NCI-H82 treated with DMSO at 0.1 percent for 48 hours (cell line): ENCODE measurements around the gene SLC1A7.

Source experiments
- DNase-seq: peaks from one replicate; lab custom pipeline; 2025; ENCODE audit not compliant: unreplicated experiment; lab: John Stamatoyannopoulos, UW

Gene SLC1A7

DNA sequence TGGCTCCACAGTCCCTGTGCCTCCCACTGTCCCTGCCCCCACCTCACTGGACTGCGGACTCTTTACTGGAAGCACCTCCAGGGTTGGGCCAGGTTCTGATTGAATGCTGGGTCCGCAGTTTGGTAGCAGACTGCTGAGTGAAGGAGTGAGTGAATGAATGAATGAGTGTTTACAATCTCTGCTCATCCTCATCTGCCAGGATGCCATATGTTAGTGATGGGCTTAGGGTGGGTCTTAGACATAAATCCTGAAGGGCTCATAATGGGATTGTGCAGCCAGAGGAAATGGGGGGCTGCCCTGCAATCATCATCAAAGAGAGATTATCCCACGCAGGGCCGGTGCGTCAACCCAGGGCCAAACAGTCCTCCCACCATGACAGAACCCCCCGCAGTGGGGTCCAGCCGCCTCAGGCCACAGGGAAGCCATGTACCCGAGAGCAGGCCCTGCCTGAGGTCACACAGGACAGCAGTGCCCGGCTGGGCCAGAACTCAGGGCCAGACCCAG lies 26.1 kb downstream of the SLC1A7 start:
- peak; percentile 95 for DNase-seq

DNA sequence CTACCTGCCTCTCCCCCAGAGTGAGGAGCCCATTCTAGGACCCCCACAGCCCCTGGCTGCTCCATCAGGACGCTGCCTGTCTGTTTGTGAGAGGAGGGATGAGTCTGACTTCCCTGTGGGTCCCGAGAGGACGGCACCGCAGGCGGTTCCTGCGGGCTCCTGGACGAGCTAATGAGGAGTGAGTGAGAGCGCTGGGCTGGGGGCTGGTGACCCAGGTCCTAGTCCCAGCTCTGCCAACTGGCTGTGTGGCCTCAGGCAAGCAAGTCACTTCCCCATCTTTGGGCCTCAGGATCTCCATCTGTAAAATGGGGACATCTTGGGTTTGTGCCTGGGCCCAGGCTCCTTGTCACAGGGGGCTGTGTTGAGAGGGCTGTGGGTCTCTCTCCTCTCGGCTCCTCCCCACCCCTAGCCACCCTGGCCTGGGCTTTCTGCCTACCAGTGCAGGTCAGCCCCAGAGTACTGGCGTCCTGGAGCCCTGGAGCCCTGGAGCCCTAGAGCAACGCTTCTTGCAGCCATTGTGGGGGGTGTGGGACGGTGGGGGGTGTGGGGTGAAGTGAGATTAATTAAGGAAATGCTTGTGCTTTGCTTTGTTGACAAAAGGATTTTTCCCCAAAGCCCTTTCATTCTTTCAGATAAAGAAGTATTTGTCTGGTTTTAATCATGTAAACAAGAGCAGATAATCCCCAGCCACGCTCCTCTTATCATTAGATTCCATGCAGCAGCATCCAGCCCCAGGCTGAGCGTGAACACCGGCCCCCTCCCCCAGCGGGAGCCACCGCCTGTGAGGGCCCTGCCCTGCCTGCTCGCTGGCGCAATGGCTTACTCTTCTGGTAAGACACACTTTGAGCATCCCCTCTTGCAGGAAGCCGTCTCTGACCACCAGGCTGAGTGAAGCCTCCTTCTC lies 26.8 kb downstream of the SLC1A7 start:
- DNase-seq = peak; percentile 94

DNA sequence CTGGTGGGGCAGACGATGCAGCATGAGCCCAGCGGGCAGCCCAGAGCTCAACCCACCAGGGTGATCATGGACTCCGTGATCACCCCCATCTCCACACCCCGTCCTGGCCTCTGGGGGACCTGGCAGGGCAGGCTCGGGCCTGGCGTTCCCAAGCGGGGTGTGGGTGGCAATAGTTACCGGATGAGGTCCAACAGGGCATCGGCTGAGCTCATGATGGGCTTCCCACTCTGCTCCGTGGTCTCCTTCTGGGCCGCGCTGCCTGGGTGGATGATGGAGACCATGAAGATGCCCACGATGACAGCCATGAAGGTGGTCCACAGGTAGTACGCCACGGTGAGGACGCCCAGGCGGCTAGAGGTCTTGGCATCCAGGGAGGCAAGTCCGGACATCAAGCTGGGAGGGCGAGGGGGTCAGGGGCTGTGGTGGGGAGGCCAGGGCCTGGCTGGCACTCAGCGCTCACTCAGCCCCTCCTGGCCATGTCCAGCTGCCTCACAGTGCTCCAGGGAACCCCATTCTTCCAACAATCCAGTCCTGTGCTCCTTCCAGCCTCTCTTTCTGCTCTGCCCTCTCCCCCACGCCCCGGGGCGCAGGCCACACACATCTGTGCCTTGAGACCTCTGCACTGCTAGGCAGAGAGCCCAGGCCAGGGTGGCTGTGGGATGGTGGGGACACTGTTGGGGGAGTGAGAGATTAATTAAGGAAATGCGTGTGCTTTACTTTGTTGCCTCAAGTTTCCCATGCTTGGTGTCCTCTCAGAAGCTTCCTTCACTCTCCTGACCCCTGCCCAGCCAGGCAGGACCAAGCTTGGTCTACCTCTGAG lies 27.6 kb downstream of the SLC1A7 start:
- no peak for DNase-seq

DNA sequence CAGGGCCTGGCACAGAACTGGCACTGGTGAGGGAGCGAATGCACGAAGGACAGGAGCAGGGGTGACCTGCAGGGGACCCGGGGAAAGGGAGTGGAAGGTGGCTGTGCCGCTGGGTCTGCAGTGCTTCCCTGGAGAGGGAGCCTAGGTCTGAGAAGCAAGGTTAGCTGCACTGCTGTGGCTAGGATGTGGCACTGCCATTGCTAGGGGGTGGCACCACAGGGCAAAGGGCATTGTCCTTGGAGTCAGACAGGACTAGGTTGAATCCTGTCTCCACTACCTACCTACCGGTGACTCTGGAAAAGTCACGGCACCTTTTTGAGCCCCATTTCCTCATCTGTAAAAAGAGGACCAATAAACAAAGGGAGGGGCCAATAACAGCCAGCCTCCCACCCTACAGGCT lies 28.3 kb downstream of the SLC1A7 start:
- no peak for DNase-seq

DNA sequence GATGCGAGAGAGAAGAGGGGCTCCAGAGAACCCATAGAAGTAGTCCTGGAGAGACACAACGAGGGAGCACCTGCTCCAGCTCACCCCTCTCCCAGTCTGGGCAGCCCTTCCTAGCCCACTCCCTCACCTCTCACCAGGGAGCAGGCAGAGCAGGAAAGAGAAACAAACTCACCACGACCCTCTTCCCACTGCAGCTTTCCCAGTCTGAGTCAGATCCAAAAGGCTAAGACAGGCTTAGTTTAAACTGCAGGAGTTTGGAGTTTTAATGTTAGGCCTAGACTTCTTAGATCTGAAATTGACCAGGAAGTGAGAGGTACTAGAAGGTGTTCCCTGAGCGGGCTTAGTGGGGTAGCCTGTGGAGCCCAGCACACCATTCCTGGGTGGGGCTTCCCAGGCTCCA lies 29.6 kb downstream of the SLC1A7 start:
- no peak for DNase-seq

DNA sequence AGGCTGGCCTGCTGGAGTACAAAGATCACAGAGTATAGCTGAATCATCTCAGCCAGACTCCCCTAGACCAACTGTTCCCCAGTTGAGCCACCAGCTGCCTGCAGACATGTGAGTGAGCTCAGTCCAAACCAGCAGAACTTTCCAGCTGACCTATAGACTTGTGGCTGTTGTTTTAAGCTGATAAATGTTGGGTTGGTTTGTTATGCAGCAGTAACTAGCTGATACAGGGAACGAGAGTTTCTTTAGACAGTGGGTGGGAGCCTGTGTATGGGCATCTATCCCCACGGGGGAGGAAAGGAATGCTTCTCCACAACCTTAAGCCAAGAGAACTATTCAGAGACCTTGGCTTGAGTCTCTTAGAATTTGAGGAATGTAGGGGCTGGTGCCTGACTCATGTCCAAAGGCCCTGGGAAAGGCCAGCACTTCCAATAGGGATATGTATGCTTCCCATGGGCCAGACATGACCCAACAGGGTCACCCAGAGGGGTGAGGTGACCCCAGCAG lies 30.1 kb downstream of the SLC1A7 start:
- no peak for DNase-seq

DNA sequence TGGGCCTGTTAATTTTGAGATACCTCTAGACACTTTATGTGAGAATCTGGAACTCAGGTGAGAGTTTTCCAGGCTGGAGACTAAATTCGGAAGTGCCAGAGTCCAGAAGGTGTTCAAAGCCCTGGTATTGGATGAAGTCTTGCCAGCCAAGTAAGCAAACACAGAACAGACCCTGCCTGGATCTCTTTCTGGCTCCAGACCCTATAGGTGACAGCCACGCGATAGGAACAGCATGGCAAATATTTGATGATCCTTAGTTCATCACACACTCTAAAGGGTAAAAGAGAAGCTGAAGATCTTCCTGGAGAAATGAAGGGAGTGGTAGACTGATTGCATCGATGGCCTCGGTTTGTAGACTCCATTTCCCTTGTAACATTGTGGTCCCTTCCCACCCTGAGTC lies 30.7 kb downstream of the SLC1A7 start:
- DNase-seq = no peak

DNA sequence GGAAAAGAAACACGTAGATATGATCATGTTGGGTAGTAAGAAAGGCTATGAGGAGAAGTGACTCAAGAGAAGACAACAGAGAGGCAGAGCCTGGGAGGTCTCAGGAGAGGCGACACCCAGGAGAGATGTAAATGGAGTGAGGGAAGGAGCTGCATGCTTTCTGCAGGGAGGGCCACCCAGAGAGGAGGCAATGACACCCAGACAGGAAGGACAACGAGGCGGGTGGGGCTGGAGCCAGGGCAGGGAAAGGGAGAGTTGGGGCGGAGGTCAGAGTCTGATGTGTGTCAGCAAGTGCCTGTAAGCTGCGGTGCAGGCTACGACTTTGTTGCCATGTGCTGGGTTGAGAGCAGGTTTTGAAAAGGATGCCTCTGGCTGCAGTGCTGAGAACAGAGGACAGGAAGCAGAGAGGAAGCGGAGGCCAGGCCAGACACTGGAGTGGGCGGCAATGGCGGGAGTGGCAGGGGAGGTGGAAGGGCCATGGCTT lies 31.3 kb downstream of the SLC1A7 start:
- DNase-seq = no peak

DNA sequence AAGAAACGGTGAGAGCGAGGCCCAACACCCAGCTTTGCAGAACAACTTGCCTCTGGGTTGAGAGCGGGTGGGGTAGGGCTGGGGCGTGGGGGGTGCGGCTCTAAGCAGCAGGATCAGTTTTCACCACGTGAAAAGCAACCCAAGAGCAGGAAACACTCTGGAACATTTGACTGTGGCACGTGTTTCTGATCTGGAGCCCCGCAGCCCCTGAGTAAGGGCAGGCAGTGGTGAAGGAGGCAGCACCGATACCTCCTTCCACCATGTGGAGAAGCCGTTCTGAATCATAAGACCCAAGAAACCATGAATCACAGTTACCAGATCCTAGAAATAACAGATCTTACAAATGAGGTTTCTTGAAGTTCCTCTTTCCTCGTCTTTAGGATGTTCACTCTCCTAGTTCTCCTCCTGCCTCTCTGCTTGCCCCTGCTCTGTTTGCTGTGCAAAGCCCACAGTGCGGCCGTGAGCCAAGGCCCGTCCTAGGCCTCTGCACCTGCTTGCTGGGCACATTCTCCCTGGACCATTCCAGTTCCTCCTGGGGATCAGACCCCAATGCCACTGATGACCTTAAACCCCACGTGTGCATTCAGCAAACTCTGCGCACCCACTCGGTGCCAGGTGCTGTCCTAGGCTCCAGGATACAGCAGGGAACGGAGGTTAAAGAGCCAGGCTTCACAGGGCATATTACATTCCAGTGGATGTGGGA lies 31.9 kb downstream of the SLC1A7 start:
- DNase-seq = no peak

DNA sequence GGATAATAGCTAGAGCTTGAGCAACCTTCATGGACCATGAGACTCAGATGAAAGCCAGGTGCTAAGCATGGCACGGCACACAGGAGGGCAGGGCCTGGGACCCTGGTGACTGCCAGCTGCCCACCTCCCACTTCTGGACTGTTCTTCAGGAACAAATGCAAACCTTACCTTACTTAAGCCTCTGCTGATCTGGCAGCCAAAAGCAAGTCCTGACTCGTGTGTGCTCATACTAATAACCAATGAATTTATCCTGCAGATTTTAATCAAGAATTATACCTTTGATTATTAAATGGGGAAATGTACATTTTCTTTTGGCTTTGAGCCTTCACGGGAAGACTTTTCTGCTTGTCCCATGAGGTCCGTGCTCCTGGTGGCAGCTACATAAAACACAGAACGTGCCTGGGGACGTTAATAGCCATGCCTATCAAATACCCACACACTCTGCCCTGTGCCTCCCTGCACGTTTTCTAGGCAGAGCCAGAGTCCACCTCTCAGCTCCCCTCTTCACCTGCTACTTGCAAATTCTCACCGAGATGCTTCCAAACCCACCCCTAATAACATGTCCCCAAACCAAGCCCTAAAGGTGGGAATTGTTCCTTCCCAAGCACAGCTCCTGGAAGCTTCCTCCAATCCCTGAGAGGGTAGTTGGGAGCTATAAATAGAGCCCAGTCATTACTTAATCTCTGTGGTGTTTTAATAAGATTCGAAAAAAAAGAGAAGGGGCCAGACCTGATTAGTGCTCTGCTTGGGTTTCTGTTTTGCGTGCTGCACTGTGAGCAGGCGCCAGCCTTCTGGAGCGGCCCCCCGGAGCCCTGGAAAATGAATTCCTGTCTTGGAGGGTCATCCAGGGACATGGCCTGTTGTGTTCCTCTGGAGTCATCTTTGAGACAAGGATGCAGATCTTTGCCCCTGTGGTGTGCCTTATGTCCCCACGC lies 33.5 kb downstream of the SLC1A7 start:
- peak; percentile 84 for DNase-seq

DNA sequence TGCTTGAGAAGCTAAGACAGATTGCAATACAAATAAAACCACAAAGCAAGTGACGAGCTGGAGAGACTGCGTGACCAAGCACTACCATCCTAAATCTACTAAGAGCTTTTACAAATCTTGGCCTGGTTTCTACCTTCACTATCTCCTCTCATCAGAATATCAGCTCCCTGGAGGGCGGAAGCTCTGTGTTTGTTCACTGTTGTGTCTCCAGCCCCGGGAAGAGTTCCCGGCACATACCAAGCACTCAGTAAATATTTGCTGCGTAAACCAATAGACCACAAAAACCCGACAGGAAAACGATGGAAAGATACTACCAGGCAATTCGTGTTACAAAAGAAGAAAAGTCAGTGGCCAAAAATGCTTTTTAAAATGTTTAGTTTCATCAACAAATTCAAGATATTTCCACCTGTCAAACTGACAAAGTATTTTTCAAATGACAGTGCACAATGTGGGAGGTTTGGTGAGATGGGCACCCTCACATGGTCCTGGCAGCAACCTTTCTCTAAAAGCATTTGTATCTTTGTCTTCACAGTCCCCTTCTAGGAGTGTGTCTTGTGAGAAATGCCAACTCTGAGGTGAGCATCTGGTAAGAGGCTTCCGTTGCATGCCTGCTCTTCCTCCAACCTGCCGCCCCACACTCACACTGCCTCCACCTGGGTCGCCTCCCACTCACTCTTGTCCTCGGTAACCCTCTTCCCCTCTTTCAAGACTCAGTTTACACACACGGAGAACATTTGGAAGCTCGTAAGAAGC lies 34.7 kb downstream of the SLC1A7 start:
- DNase-seq = no peak

DNA sequence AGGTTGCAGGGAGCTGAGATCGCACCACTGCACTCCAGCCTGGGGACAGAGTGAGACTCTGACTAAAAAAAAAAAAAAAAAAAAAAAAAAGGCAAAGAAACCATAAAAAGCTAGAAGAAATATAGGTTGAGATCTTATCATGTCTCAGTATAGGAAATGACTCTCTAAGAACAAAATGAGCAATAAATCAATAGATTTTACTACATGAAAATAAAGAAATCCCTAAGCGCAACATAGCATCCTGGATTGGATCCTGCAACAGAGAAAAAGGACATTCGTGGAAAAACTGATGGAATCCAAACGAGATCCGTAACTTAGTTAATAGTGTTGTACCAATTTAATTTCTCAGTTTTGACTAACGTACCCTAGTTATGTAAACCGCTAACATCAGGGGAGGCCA lies 35.3 kb downstream of the SLC1A7 start:
- no peak for DNase-seq

DNA sequence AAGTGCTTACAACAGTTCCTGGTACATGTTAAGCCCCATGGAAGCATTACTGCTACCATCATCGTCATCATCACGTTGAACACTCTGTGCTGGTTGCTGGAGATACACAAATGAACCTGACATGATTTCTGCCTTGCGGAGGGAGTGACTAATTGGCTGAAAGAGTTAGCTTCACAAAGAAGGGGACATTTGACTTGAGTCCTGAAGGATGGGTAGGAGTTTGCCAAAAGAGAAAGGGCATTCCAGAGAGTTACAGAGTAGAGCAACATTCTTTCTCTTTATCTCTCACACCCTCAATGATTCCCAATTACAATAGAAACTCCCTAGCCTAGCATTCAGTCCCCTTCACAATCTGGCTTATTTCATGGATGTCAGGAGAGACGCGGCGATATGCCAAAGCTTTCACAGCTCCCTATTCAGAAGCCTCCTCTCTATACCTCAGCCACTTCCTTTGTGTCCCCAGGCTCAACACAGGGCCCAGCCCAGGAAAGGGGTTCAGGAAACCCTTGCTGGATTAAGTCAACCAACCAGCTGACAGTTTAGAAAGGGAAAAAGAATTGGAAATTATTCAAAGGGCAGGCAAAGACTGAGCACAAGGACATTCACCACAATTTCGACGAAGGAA lies 38.0 kb downstream of the SLC1A7 start:
- DNase-seq = no peak

DNA sequence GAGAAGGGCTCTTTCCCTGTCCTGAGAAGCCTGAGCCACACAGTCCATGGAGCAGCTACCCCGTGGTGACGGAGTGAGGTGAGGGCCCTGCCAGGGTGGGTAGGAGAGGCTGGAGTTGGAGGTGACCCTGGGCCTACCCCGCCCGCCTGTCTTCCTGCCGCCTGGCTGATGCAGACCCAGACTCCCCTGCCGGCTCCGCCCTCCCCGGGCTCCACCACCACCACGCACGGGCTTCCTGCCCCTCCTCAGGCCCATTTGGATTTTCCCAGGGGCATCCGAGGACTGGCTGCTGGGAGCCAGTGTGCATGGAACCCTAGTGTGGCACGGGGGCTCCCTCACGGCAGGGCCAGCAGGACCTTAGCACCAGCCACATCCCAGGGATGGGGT lies 47.9 kb downstream of the SLC1A7 start:
- no peak for DNase-seq

DNA sequence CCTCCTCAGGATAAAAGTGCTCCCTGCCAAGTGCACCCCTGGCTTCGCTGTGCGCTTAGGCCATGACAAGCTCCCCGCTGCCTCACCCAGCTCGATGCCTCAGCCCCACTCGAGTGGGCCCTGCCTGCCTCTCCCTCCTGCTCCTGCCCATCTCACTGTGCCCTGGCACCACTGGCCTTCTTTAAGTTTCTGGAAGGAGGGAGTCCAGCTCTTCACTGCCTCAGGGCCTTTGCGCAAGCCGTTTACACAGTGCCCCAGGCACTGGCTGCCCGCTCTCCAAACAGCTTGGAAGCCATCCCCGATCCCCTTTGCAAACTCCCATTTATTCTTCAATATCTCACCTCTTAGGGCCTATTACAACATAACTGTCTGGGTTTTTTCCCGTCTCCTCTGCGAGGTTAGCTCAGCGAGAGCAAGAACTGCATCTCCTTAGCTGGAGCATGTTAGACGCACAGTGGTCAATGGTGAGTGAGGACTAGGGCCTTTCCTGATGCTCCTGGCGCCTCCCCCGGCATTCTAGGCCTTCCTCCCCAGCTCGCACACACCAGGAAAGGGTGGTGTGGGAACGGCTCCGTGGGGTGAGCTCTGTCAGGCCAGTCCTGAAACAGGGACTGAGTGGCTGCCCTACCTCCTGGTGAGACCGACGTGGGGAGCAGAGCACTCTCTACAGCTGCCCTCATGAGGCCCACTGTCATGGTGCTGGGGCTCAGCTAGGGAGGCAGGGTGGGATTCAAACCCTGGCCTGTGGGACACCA lies 48.5 kb downstream of the SLC1A7 start:
- DNase-seq = no peak

DNA sequence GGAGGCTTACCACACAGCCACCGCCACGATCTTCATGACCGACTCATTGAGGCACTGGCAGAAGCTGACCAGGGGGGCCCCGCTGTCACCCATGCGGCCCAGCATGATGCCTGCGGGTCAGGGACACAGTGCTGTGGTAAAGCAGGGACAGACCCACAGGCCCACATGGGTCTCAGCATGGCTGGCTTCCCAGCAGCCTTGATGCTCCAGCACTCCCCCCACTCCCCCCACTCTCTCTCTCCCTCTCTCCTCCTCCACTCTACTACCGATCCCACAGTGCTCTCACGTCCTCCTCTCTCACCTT lies 49.0 kb downstream of the SLC1A7 start:
- no peak for DNase-seq

DNA sequence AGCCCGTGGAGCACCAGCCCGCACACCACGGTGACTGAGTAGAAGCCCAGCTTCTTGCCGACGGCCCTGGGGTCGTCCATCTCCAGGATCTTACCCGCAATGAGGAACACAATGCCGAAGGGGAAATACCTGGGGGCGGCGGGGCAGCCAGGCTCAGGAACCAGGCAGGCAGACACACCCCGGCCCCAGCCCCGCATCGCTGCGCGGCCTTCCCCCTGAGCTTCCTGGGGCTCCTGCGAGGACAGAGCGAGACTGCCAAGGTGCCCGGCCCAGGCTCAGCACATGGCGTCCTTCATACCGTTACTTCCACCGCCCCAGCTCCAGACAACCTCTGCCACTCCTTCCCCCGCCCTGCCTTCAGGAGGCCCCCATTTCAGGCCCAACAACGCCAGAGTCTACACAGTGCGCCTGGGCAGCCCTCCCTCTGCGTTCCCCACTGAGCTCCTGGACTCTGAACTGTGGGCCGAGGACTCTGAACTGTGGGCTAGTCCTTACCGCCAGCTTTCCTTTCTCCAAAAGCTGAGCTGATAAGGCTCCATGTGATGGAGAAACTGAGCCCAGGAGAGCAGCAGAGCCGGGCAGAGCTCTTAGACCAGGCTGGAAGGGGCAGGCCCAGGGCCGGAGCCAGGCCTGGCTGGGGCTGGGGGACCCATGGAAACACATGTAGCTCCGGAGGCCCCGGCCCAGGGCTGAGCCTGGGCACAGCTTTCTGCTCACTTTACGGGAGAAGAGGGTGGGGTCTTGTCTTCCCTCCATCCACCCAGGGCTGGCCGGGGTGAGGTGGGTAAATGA lies 49.6 kb downstream of the SLC1A7 start:
- DNase-seq = no peak
